GM12878 (cell line): Measurements from ENCODE around the gene SRPK3. TPM values are rescaled to one million over a fixed set of nuclear protein-coding genes. Genes with fewer than 3 reads are reported as not detected.

Experiments used
- ATAC-seq: fragments of 200-7000 bp; cut with Tn5 transposase; 3 replicates; pipeline ENCODE4 v1.9.1; 2020; ENCODE audit warnings: mild to moderate bottlenecking, moderate library complexity
- BruUV-seq: library from RNA; stranded (reverse); fragments of 400-500 nt; replicated peaks from 2 replicates; lab custom pipeline; 2021; lab: Mats Ljungman, UMichigan
- CTCF ChIA-PET: fragments of 300-600 bp; sonication (Branson Sonifier 250); formaldehyde crosslinking; extraction: SDS; loops from one replicate; lab custom pipeline; 2021; ENCODE audit warnings: inconsistent platforms; lab: Yijun Ruan, JAX
- POLR2A ChIA-PET: fragments of 350-600 bp; formaldehyde crosslinking; extraction: SDS; loops from one replicate; lab custom pipeline; 2021; ENCODE audit warnings: inconsistent platforms; lab: Charles Lee
- RAD21 ChIA-PET: fragments of 300-600 bp; sonication (Branson Sonifier 250); formaldehyde crosslinking; loops from one replicate; lab custom pipeline; 2023; ENCODE audit warnings: antibody characterized with exemption; ENCODE audit not compliant: unreplicated experiment; lab: Charles Lee
- SMC1A ChIA-PET: fragments of 300-600 bp; sonication (Branson Sonifier 250); formaldehyde crosslinking; loops from one replicate; lab custom pipeline; 2023; ENCODE audit not compliant: unreplicated experiment, uncharacterized antibody; lab: Charles Lee
- DNase-seq: peaks from one replicate; pipeline ENCODE4 v3.0.0-alpha.2; 2011; ENCODE audit warnings: low read depth, low spot score
- FAIRE-seq: peaks from 3 replicates; lab custom pipeline; 2011; peaks lifted over from hg19 to GRCh38; lab: Jason Lieb, UNC
- H2AFZ ChIP-seq: 2 replicates; pipeline ENCODE4 v1.6.0; 2011; ENCODE audit warnings: low read depth, low read length, control low read depth; ENCODE audit not compliant: control insufficient read depth
- H3K27ac ChIP-seq: 2 replicates; pipeline ENCODE4 v1.5.1; 2011; ENCODE audit warnings: control low read depth; ENCODE audit not compliant: control insufficient read depth, insufficient read depth
- H3K27me3 ChIP-seq, 2 experiments: replicated peaks in 1 of 2; 2 replicates each; pipeline versions ENCODE4 v1.6.0 to v1.6.1; 2011; ENCODE audit warnings: low read length in 1 of 2; ENCODE audit not compliant: control insufficient read depth in 2 of 2, insufficient read depth in 2 of 2
- H3K36me3 ChIP-seq, 2 experiments: 2 replicates each; pipeline ENCODE4 v1.5.1; 2011; ENCODE audit warnings: low read length in 1 of 2; ENCODE audit not compliant: control insufficient read depth in 2 of 2, insufficient read depth in 2 of 2
- H3K4me1 ChIP-seq: 2 replicates; pipeline ENCODE4 v1.6.1; 2011; ENCODE audit warnings: mild to moderate bottlenecking, low read length, moderate library complexity, mixed read lengths; ENCODE audit not compliant: control insufficient read depth, insufficient read depth
- H3K4me2 ChIP-seq: 2 replicates; pipeline ENCODE4 v1.6.0; 2011; ENCODE audit warnings: control low read depth; ENCODE audit not compliant: control insufficient read depth, insufficient read depth
- H3K4me3 ChIP-seq: fragments of 200-600 bp; sonication (generic); 2 replicates; pipeline ENCODE4 v1.5.1; 2016
- H3K79me2 ChIP-seq: 2 replicates; pipeline ENCODE4 v1.6.0; 2011; ENCODE audit warnings: low read length; ENCODE audit not compliant: control insufficient read depth, insufficient read depth
- H3K9ac ChIP-seq: 2 replicates; pipeline ENCODE4 v1.8.0; 2011; ENCODE audit warnings: low read length, control low read depth, mixed read lengths; ENCODE audit not compliant: control insufficient read depth, insufficient read depth
- H3K9me3 ChIP-seq: replicated peaks from 3 replicates; pipeline ENCODE4 v1.5.1; 2011; ENCODE audit warnings: mild to moderate bottlenecking, low read length; ENCODE audit not compliant: control insufficient read depth, insufficient read depth
- H4K20me1 ChIP-seq: 2 replicates; pipeline ENCODE4 v1.6.0; 2011; ENCODE audit not compliant: control insufficient read depth, insufficient read depth
- CBX3 ChIP-seq: fragments of 200-600 bp; sonication (generic); IDR thresholded peaks from 2 replicates; pipeline ENCODE4 v1.6.1; 2016; ENCODE audit warnings: low read depth, borderline replicate concordance
- DPF2 ChIP-seq: fragments of 450-650 bp; IDR thresholded peaks from 2 replicates; pipeline ENCODE4 v1.6.1; 2017; ENCODE audit warnings: mild to moderate bottlenecking
- MEF2A ChIP-seq: IDR thresholded peaks from 2 replicates; pipeline ENCODE4 v1.6.1; 2011; ENCODE audit warnings: low read depth, mild to moderate bottlenecking, low read length, moderate library complexity; ENCODE audit not compliant: insufficient read depth
- NR2C1 ChIP-seq: fragments of 450-650 bp; IDR thresholded peaks from 2 replicates; pipeline ENCODE4 v1.6.1; 2017; ENCODE audit warnings: antibody characterized with exemption, mild to moderate bottlenecking, moderate library complexity
- STAT3 ChIP-seq: IDR thresholded peaks from 2 replicates; pipeline ENCODE4 v1.6.1; 2011; ENCODE audit warnings: low read depth, low read length, improper control_type of control experiment
- SUZ12 ChIP-seq: fragments of 200-600 bp; sonication (generic); IDR thresholded peaks from one replicate; pipeline ENCODE4 v1.6.1; 2018; ENCODE audit warnings: antibody characterized with exemption, mild to moderate bottlenecking; ENCODE audit not compliant: unreplicated experiment
- TCF3 ChIP-seq: IDR thresholded peaks from 2 replicates; pipeline ENCODE4 v1.6.1; 2012; ENCODE audit warnings: low read depth, mild to moderate bottlenecking, low read length, borderline replicate concordance; ENCODE audit not compliant: insufficient read depth
- WGBS: methylation state at CpG from one replicate; pipeline ENCODE4 v1.1.6; 2016; ENCODE audit warnings: low lambda C conversion rate; ENCODE audit not compliant: insufficient replicate concordance, insufficient coverage; ENCODE audit errors: missing lambda C conversion rate; 5-methylcytosine and 5-hydroxymethylcytosine counted together
- in situ Hi-C: fragments of 300-500 bp; cut with MboI; formaldehyde crosslinking; loops from 9 replicates; pipeline ENCODE4 v1.14.3; 2018; ENCODE audit warnings: mixed read lengths
- intact Hi-C: fragments of 100-400 bp; cut with micrococcal nuclease; formaldehyde crosslinking; loops from one replicate; pipeline ENCODE4 v1.14.2; 2022; ENCODE audit not compliant: unreplicated experiment
- polyA plus RNA-seq, 11 experiments: library from polyadenylated mRNA; depleted of rRNA in 4 of 11; unstranded in 6 of 11; stranded (reverse) in 5 of 11; fragments of >200 nt; fragmentation: Nextera tagmentation in 4 of 11; fragmentation: Illumina TruSeq in 1 of 11; extraction: Ambion mirVana in 4 of 11; extraction: Trizol in 1 of 11; gene quantifications; 1 replicate in 1 of 11; 2 replicates in 10 of 11; pipeline versions ENCODE4 v1.2.1 to v1.2.3, GENCODE V29; 2011 to 2016; ENCODE audit warnings: inconsistent platforms in 2 of 11, missing spikeins in 2 of 11, low read depth in 1 of 11
- total RNA-seq, 4 experiments: library from RNA; depleted of rRNA in 3 of 4; stranded (reverse); fragments of >200 nt in 3 of 4; fragmentation: Illumina TruSeq in 1 of 4; extraction: Trizol in 1 of 4; gene quantifications; 2 replicates each; pipeline versions ENCODE4 v1.2.1 to v1.2.3, GENCODE V29; 2013 to 2021
- TF ChIP-seq, protein P1 (sequence below): IDR thresholded peaks from 2 replicates; pipeline ENCODE4 v1.6.1; 2012; ENCODE audit warnings: low read depth, low read length, improper control_type of control experiment

SRPK3 gene
- total and polyA plus RNA-seq, 10 of the 15 experiments (the other 5 are each of a cell fraction or from before 2014, with no cell fraction given): 0.05 to 0.19 TPM; not detected in 8

DNA sequence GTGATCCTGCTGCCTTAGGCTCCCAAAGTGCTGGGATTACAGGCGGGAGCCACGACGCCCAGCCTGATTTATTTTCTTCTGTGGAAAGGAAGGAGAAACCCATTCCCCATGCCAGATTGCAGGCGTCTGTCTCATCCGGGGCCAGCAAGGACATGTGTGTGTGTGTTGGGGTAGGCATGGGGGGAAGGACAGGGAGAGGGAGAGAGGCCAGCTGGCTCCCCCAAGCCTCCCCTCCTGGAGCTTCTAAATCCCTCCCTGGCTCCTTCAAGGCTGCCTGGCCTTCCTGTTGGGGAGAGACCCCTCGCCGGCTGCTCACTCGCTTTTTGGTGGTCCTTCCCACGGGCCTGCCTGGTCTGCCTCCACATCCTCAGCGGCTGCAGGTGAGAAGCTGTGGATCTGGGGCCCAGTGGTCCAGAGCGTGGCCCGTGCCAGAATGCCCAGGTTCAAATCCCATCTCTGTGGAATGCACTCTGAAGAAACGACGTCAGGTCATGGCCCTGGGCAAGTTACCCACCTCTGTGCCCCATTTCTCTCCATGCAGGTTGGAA, 18.1 kb upstream of the SRPK3 start:
- SMC1A ChIA-PET: no interaction called here
- ATAC-seq: no peak
- no TSS peak for BruUV-seq
- Histone ChIP-seq H3K4me1 (no peaks in the 10 kb centered on the region), H3K79me2 (no peaks in the 10 kb centered on the region), H3K27me3 (no peaks in the 10 kb centered on the region), H3K27ac (no peak overlapping the region), H2AFZ (no peak overlapping the region), H4K20me1 (no peaks in the 10 kb centered on the region), H3K36me3 (no peaks in the 10 kb centered on the region), H3K4me3 (no peak overlapping the region), H3K9me3 (no peaks in the 10 kb centered on the region), H3K9ac (no peak overlapping the region), H3K4me2 (no peak overlapping the region)
- RAD21 ChIA-PET: interaction anchor here (1.6 kb wide), 1 partner anchor 75 kb away, joined by 3 read pairs; the partner anchor contains the start of gene SLC6A8
- POLR2A ChIA-PET: no interaction called here
- TF ChIP-seq NR2C1: no peak
- TF ChIP-seq MEF2A: no peak
- TF ChIP-seq, protein P1, sequence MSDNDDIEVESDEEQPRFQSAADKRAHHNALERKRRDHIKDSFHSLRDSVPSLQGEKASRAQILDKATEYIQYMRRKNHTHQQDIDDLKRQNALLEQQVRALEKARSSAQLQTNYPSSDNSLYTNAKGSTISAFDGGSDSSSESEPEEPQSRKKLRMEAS: no peak
- TF ChIP-seq TCF3: no peak
- TF ChIP-seq STAT3: no peak
- no peak for TF ChIP-seq CBX3
- no peak for TF ChIP-seq DPF2
- no peak for TF ChIP-seq SUZ12
- CTCF ChIA-PET: interaction anchor here (0.6 to 2.3 kb wide), 8 partner anchors 34 to 206 kb away, joined by 3 to 26 read pairs (median 4); partner anchors contain the start of gene SLC6A8
- in situ Hi-C loops (loop anchor here (5.0 kb wide), 1 partner anchor 200 kb away; no protein-coding TSS in a partner anchor), intact Hi-C loops (loop anchor here (5.0 kb wide), 1 partner anchor 290 kb away; no protein-coding TSS in a partner anchor)
- no peak for FAIRE-seq
- WGBS: 50% methylated on average over 14 of the region's 14 CpGs
- DNase-seq: no peak
